Measurements from ENCODE around the gene WDPCP.
A peak's percentile ranks its signal among the peaks of the same experiment; 100 is the strongest.
"Not testable (repeated sequence)": the region's sequence is repeated elsewhere in the genome, so short reads cannot be mapped to it uniquely, and the experiment has no call there.

The WDPCP gene

DNA sequence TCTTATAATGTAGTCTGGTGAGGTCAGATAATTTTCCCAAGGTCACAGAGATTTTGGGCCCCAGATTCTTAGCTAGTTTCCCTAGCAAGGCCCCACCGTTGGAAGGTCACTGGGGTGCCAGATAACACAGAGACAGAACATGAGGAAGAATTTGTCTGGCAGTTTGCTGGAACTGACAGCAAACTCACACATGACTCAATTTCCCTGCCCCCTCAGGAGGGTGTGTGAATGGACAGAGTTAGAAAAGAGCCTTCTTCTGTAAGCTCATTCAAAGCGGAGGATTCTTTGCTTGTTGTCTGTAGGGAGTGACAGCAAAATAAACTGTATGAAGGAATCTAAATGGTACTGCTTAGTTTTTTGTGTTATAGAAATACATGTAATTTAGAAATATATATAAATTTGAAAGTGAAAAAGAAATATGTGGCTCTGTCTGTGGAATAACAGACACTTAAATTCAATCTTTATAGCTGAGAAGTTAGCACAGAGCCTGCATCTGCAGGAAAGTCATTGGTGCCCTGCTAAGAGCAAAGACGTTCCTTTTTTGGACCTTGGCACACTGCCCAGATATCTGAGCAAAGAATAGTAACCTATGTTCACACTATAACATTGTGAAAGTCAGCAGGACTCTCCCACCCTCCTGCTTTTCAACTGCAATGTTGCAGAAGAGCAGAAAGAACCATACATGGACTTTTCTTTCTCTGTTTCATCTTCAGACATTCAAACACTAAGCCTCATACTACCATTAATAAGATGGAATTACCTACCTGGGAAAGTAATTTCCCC is 2.5 kb upstream of the WDPCP start:
- no peak for DNase-seq (ENCODE audit: low read depth in 1 of 2, low spot score in 1 of 2)

DNA sequence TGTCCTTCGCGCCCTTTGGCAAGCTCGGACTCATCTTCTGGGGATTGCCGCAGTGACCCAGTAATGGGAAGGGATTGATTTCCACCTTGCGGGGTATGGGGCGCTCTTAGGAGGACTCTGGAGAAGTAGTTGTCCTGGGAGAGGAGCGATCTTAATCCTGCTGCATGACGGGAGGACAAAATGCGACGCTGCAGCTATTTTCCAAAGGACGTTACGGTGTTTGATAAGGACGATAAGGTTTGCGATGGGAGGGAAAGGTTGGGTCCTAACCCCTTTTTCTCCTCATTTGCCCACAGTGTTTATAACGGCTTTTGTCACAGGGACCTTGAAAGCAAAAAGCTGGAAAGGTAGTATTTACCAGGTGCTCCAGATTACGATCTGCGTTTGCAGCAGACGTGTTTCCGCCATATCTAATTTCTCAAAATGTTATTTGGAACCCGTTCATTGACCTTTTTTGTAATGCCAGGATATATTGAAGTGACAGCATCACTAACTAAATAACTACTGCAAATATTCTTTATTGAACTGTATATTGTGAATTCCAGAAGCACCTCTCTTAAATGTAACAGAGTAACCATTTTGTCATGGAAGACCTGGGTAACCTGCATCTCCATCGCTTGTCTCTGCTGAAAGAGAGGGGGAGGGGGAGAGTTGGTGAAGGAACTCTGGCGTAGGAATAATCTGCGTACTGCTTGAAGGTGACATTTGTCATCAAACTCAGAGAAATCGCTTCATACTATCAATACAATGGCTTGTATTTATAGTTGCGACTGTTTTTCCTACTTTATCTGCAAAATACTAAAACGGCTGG is 1.1 kb upstream of the WDPCP start:
- no peak for DNase-seq (ENCODE audit: low read depth in 1 of 2, low spot score in 1 of 2)

DNA sequence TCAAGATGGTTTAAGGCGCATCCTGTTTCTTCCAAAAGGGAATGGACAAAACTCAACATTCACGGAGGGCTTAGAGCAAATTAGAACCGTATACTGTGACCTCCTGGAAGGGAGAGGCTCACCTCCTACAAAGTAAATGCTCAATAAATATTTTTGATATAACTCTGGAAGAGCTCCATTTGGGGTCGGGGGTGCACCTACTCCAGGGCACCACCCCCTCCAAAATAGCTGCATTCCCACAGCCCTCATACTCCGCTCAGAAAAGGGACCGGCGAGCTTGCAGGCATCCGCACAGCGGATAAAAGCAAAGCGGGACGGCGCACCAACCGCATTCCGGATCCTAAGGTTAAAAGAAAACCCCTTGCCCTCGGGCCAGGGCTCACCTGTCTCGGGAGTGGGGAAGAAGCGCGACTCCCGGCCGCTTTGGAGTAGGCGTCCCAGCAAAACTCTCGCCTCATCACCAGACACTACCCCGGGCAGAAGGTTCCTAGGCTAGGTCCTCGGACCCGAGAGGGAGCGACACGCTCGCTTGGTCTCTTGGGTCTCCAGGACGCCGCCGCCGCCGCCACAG is 378 bp downstream of the WDPCP start:
- peak in 1 of 2 donors; percentile 1 for DNase-seq (ENCODE audit: low read depth in 1 of 2, low spot score in 1 of 2)

DNA sequence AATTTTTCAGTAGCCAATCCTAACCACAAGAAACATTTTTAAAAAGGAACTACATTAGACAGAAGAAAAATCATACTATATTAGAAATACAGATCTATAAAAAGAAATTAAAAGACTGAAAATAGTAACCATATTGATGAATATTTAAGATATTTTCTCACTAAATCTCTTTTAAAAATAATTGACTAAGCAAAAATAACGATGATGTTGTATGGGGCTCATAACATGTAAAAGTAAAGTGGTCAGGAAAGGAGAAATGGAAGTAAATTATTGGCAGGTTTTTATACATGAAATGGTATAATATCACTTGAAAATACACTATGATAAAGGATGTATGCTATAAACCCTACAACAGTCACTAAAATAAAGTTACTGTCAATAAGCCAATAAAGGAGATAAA is 5.4 kb downstream of the WDPCP start:
- DNase-seq (ENCODE audit: low read depth in 1 of 2, low spot score in 1 of 2): no peak

DNA sequence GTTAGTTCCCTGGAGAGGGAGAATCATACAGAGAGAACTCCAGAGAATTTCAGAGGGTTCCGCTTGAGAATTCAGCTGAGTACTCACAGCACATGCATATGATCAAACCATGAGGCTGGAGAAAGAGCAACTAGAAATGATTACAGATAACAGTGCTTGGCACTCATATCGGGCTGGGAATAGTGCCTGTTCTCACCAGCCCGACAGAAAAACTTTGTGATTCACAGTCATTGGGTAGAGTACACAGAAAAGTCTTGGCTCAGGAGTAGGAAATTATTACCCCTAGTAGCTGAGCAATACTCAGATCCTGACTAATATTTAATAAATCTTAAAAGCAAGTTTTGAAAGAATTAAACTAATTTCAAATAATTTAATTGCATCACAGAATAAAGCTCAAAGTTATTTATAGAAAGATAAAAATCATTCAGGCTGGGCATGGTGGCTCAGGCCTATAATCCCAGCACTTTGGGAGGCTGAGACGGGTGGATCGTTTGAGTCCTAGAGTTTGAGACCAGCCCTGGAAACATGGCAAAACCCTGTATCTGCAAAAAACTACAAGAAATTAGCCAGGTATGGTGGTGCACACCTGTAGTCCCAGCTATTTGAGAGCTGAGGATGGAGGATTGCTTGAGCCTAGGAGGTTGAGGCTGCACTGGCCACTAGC is 6.8 kb downstream of the WDPCP start:
- no peak for DNase-seq (ENCODE audit: low read depth in 1 of 2, low spot score in 1 of 2)

DNA sequence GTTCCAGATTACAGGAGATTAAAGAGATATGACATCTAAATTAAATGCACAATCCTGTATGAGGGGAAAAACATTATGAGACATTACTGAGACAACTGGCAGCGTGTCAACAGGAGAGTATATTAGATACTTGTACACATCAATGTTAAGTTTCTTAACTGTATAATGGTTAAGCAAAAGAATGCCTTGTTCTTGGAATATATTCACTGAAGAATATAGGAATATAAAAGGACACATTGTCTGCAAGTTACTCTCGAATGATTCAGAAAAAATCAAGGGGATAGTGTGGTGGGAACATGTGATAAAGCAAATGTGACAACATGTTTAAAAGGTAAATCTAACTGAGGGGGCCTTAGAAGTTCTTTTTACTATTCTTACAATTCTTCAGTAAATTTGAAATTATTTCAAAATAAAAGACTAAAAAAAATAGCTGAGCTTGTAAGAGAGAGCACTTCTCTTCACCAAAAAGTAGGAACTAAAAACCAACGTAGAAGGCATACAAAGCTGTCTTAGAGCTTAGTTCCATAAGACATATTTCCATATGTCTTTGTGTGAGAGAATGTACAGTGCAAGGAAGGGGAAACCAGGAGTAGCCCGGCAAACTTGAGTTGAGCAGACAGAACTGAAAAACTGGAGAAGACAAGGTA is 7.5 kb downstream of the WDPCP start:
- no peak for DNase-seq (ENCODE audit: low read depth in 1 of 2, low spot score in 1 of 2)

DNA sequence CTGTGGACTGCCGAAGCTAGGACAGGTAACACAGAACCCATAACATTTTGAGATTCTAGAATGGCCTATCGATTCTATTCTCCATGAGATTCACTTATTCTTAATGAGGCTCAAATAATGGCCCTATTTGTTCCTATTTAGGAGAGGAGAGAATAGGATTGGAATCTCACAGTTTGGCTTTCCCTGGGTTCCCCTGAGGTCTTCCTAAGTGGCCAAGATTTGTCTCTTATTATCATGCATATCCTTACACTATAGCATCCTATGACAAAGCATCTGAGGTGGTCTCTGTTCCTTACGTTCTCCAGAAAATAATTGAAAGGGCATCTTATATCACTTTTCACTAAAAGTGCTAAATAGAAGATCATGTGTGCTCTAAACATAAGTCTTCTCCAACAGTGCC is 9.5 kb downstream of the WDPCP start:
- DNase-seq (ENCODE audit: low read depth in 1 of 2, low spot score in 1 of 2): no peak

DNA sequence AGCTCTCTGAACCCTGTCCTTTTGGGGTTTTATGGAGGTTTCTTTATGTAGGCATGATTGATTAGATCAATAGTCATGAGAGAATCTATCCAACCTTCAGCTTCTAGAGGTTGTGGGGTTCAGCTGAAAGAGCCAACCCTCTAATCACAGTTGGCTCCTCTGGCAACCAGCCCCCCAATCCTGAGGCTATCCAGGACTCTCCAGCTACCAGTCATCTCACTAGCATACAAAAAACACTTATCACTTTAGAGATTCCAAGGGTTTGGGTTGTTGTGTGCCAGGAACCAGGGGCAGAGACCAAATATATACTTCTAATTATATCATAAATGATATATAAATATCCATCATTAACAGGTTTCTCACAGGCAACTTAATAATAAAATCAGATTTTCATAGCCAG is 11.7 kb downstream of the WDPCP start:
- no peak for DNase-seq (ENCODE audit: low read depth in 1 of 2, low spot score in 1 of 2)

DNA sequence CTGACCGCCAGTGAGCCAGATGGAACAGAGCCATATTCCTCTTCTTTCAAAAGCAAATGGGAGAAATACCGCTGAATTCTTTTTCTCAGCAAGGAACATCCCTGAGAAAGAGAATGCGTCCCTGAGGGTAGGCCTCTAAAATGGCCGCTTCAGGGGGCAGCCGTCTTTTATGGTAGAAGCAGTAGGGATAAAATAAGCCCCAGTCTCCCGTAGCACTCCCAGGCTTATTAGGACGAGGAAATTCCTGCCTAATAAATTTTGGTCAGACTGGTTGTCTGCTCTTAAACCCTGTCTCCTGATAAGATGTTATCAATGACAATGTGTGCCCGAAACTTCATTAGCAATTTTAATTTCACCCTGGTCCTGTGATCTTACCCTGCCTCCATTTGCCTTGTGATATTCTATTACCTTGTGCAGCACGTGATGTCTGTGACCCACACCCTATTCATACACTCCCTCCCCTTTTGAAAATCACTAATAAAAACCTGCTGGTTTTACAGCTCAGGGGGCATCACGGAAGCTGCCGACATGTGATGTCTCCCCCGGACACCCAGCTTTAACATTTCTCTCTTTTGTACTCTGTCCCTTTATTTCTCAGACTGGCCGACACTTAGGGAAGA is 14.4 kb downstream of the WDPCP start:
- DNase-seq (ENCODE audit: low read depth in 1 of 2, low spot score in 1 of 2): not testable (repeated sequence)

DNA sequence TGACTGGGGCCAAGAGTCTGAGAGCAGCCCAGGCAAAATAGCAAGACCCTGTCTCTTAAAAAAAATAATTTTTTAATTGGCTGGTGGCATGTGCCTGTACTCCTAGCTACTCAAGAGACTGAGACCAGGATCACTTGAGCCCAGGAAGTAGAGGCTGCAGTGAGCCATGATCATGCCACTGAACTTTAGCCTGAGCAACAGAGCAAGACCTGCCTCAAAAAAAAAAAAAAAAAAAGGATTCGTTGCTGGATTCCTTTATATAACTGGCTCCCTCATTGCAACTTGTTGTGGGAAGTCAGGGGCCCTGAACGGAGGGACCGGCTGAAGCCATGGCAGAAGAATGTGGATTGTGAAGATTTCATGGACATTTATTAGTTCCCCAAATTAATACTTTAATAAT is 15.3 kb downstream of the WDPCP start:
- not testable (repeated sequence) for DNase-seq (ENCODE audit: low read depth in 1 of 2, low spot score in 1 of 2)

DNA sequence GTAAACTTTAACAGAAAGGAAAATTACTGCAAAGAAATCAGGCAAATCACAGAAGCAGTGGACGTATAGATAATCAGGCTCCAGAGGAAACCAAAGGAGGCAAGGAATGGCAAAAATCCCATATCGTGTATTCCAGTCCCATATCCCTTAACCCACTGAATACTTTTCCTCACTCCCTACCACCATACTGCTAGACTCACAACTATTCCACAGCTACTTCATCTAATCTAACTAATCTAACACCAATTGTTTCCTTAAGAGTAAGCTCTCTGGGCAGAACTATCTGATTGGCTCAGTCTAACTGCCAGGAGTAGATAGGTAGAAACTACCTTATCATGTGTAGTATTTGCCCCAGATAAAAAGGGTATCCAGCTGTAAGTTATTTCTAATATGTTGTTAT is 16.3 kb downstream of the WDPCP start:
- DNase-seq (ENCODE audit: low read depth in 1 of 2, low spot score in 1 of 2): no peak

DNA sequence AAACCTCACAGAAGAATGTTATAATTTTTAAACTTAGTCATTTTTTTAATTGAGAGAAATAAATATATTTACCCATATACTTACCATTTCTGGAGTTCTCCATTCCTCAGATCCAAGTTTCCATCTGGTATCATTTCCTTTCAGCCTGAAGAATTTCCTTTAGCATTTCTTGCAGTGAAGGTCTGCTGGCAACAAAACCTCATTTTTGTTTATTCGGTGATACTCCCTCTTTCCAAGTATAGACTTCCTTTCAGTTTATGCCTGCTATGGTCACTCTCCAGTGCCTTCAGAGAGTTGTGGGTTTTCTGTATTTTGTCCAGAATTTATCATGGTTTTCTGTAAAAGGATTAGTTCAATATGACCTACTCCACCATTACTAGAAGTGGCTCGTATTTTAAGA is 17.0 kb downstream of the WDPCP start:
- no peak for DNase-seq (ENCODE audit: low read depth in 1 of 2, low spot score in 1 of 2)

DNA sequence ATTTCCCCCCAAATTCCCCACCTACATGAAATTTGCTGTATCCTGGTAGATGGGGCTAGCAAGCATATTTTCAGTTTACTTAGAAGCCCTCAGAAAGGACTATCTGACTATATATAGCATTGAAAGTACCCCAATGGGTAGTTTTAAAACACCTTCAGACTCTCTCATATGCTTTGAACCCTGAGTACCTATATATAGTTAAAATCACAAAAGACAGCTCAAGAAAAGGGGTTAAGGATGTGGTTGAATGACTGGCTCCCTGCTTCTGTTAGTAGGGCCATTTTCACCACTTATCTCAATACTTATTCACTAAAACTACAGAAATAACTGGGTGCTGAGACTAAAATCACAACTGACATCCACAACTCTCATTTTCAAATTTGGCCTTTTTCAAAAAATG is 18.5 kb downstream of the WDPCP start:
- no peak for DNase-seq (ENCODE audit: low read depth in 1 of 2, low spot score in 1 of 2)

DNA sequence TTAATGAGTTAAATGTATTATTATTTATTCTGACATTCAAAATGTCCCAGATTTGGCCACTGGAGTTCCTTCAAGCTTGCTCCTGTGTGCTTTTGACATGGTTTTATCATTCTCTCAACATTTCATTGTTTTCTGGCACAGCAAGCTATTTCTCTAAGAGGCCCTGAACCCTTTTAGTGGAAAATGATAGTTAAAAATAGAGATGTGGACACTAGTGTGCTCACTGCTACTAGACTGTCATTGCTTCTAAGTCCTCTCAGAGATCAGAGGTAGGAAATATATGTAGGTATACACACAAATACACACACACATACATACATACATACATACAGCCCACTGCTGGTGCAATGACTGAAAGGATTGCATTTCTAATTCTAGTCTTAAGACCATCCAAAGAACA is 25.5 kb downstream of the WDPCP start:
- no peak for DNase-seq (ENCODE audit: low read depth in 1 of 2, low spot score in 1 of 2)

DNA sequence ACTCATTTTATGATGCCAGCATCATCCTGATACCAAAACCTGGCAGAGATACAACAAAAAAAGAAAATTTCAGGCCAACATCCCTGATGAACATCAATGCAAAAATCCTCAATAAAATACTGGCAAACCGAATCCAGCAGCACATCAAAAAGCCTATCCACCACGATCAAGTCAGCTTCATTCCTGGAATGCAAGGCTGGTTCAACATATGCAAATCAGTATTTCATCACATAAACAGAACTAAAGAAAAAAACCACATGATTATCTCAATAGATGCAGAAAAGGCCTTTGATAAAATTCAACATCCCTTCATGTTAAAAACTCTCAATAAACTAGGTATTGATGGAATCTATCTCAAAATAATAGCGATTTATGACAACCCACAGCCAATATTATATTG is 29.4 kb downstream of the WDPCP start:
- not testable (repeated sequence) for DNase-seq (ENCODE audit: low read depth in 1 of 2, low spot score in 1 of 2)

DNA sequence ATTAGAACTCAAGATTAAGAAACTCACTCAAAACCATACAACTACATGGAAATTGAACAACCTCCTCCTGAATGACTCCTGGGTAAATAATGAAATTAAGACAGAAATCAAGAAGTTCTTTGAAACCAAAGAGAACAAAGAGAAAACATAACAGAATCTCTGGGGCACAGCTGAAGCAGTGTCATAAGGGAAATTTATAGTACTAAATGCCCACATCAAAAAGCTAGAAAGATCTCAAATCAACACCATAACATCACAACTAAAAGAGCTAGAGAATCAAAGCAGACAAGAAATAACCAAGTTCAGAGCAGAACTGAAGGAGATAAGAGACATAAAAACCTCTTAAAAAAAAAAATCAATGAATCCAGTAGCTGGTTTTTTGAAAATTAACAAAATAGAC is 30.5 kb downstream of the WDPCP start:
- not testable (repeated sequence) for DNase-seq (ENCODE audit: low read depth in 1 of 2, low spot score in 1 of 2)

DNA sequence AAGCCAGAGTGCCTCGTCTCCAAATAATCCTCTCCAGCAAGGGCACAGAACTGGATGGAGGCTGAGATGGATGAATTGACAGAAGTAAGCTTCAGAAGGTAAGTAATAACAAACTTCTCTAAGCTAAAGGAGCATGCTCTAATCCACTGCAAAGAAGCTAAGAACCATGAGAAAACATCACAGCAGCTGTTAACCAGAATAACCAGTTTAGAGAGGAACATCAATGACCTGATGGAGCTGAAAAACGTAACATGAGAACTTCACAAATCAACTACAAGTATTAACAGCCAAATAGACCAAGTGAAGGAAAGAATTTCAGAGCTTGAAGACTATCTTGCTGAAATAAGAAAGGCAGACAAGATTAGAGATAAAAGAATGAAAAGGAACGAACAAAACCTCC is 32.3 kb downstream of the WDPCP start:
- no peak for DNase-seq (ENCODE audit: low read depth in 1 of 2, low spot score in 1 of 2)

DNA sequence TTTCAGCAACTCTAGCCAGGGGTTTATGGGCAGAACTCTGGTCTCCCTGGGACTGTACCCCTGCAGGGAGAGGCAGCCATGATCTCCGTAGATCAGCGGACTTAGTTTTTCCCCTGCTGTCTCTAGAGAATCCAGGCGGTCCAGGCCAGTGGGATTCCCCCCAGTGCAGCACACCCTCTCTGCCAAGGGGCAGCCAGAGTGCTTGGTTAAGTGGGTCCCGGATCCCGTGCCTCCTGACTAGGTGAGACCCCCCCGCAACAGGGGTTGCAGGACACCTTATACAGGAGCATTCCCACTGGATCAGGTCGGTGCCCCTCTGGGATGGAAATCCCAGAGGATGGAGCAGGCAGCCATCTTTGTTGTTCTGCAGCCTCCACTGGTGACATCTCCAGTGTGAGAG is 33.0 kb downstream of the WDPCP start:
- no peak for DNase-seq (ENCODE audit: low read depth in 1 of 2, low spot score in 1 of 2)

DNA sequence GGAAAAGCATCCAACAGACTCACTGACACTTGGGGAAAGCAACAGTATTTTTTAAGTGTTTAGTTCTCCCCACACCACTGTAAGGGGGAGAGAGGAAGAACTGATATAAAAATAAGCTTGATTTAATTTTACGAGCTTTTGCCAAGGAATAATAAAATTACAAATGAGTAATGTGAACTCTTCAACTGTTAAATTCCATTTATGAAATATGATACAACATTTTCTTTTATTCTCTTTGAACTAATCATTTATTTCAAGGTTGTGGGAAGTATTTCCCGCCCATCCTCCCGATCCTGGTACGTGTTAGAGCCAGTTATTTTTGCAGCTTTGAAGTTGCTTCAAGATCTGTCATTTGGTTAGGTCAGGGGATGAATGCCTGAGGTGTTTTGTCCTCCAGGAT is 35.2 kb downstream of the WDPCP start:
- DNase-seq (ENCODE audit: low read depth in 1 of 2, low spot score in 1 of 2): no peak

DNA sequence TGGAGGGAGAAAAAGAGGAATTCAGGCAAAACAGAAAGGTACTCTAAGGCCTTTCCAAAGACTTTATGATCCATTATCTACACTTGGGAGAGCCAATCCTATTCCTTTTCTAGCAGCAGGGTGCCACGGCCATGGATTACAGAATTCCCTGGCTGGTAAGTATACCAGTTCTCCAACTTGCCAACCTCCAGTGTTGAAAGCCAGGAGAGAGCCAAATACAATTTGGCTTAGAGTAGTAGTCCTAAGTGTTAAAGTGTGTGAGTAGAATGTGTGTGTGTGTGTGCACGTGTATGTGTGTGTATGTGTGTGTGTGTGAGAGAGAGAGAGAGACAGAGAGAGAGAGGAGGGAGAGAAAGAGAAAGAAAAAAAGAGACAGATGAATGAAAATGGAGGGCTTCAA is 43.3 kb downstream of the WDPCP start:
- no peak for DNase-seq (ENCODE audit: low read depth in 1 of 2, low spot score in 1 of 2)

Measured in stimulated activated CD4-positive, alpha-beta T cell treated with anti-CD3 and anti-CD28 coated beads, Interleukin-15, amount 100 ng/mL, for 1 hour (primary cell).